ENCODE results near the gene MEGF10.

GRCh38 chr5:127411381-127411780 is 120.8 kb downstream of the MEGF10 start:
- no peak for TF ChIP-seq ZZZ3 (IDR thresholded peaks at IDR 0.05; ENCODE audit: control insufficient read depth, insufficient read length, low read depth)
- TF ChIP-seq BHLHE40 (IDR thresholded peaks at IDR 0.05; ENCODE audit: borderline replicate concordance in 1 of 2, low read depth in 2 of 2, low read length in 1 of 2) = no peak
- no peak for TF ChIP-seq CTCF (IDR thresholded peaks at IDR 0.05 in 2 of 3, conservative IDR thresholded peaks at IDR 0.05 in 1 of 3; ENCODE audit: control insufficient read depth in 2 of 3, extremely low read depth in 1 of 3, insufficient read depth in 1 of 3, low read depth in 3 of 3, low read length in 3 of 3)
- TF ChIP-seq MEF2A (IDR thresholded peaks at IDR 0.05; ENCODE audit: insufficient read depth, low read depth, low read length) = no peak
- no peak for TF ChIP-seq POLR2AphosphoS5 (IDR thresholded peaks at IDR 0.05; ENCODE audit: low read length)
- no peak for TF ChIP-seq POLR2A (IDR thresholded peaks at IDR 0.05; ENCODE audit: low read depth, low read length)
- TF ChIP-seq MAX (IDR thresholded peaks at IDR 0.05; ENCODE audit: low read depth, low read length) = no peak
- TF ChIP-seq CREB1 (IDR thresholded peaks at IDR 0.05; ENCODE audit: low read depth) = no peak
- no peak for TF ChIP-seq ATF3 (IDR thresholded peaks at IDR 0.05; ENCODE audit: borderline replicate concordance, extremely low read depth, low read depth, low read length)
